ENCODE data around the gene COL26A1. TPM values are rescaled to one million over a fixed set of nuclear protein-coding genes. Genes with fewer than 3 reads are reported as not detected.

The COL26A1 gene
- total RNA-seq, 1 experiment from 2014 or later = 1.1 TPM

DNA sequence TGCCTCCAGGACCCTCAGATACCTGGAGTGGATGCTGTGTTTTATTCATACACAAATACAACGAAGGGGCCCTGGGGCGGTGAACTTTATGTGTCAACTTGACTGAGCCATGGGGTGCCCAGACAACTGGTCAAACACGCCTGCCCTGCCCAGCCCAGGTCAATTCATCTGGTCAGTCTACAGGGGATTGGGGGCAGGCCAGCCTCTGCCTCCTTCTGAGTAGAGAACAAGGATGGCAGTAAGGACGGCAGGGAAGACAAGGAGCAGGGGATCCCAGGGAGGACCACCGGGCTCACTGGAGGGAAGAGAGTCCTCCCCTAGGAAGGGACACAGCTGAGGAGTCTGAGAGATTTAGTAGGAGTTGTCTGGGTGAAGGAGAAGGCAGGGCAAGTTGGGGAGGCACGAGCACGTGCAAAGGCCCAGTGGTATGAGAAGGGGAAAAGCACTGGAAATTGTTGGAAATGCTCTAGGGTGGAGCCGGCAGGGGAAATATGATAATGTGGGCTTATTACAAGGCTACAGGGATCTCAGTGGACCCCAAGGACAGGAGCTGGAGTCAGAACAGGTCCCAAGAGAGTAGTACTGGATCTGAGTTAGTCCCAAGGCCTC is 203.0 kb downstream of the COL26A1 start:
- DNase-seq (ENCODE audit: low read depth) = no peak
- in situ Hi-C loops (cut with HindIII; ENCODE audit: low pct_unique_long_range_greater_than_20kb, low sequenced_read_pairs) = no loop called here

DNA sequence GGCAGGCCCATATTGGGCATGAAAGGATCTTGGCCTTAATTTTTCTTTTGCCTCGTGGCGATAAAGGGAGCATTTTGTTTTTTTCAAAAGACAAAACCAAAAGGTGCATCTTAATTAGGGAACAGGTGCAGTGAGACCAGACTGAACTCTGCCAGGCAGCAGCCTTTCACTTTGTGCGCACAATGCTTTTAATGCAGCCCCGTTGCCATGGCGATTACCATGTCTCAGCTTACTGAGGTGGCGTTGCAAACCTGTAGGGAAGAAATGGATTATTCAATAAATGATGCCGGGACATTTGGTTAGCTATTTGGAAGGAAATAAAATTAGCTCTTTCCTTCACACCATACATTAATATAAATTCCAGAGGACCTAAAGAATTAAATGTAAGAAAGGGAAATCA is 204.6 kb downstream of the COL26A1 start:
- in situ Hi-C loops (cut with HindIII; ENCODE audit: low pct_unique_long_range_greater_than_20kb, low sequenced_read_pairs) = no loop called here
- DNase-seq (ENCODE audit: low read depth) = no peak

DNA sequence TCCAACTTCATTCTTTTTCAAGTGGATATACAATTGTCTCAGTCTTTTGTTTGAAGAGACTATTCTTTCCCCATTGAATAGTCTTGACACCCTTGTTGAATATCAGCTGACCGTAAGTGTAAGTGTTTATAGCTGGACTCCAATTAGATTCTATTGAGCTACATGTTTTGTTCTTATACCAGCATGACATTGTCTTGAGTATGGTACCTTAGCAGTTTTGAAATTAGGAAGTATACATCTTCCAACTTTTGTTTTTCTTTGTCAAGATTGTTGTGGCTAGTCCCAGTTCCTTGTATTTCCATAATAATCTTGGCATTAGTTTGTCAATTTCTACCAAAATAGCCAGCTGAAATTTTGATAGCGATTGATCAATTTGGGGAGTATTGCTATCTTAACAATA is 209.5 kb downstream of the COL26A1 start:
- no peak for DNase-seq (ENCODE audit: low read depth)
- in situ Hi-C loops (cut with HindIII; ENCODE audit: low pct_unique_long_range_greater_than_20kb, low sequenced_read_pairs) = no loop called here

DNA sequence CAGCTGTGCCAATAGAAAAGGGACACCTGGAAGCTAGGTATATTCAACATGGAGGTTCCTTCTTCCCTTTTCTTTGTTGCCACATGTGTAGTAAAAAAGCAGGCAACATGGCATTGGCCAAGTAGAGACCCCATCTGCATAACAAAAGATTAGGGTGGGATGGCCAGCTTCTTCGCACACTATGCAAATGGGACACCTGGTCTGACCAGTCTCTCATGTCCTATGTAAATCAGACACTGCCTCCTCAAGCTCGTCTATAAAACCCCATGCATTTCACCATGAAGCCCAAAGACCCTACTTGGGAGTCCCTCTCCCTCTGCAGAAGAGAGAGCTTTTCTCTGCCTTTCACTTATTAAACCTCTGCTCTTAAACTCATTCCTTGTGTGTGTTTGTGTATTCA is 212.5 kb downstream of the COL26A1 start:
- in situ Hi-C loops (cut with HindIII; ENCODE audit: low pct_unique_long_range_greater_than_20kb, low sequenced_read_pairs) = no loop called here
- DNase-seq (ENCODE audit: low read depth) = no peak

DNA sequence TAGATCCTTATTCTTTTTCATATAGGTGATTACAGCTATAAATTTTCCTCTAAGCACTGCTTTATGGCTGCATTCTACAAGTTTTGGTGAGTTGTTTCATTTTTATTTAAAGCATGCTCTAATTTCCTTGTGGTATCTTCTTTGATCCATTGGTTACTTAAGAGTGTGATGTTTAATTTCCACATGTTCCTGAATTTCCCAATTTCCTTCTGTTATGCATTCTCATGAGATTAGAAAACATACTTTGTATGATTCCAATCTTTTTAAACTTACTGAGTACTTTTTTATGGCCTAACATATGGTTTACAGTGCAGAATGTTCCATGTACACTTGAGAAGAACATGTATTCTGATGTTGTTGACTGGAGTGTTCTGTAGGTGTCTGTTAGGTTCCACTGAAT is 213.0 kb downstream of the COL26A1 start:
- no peak for DNase-seq (ENCODE audit: low read depth)
- in situ Hi-C loops (cut with HindIII; ENCODE audit: low pct_unique_long_range_greater_than_20kb, low sequenced_read_pairs) = no loop called here

DNA sequence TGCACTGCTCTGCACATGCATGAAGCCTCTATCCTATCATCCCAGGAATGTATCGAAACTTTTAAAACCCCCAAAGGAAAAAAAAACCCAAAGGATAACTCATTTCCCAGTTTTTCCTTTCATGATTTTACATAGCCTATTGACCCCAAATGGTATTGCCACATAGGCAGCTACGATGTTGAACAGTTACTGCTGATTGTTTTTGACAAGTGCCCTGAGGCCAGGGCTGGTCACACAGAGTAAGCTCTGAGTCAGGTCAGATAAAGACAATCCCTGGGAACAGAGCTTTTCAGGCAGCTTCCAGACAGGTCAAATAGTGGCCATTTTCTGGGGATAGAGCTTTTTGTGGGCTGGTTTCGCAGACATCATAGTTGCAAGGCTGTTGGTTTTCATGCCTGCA is 214.3 kb downstream of the COL26A1 start:
- in situ Hi-C loops (cut with HindIII; ENCODE audit: low pct_unique_long_range_greater_than_20kb, low sequenced_read_pairs) = no loop called here
- DNase-seq (ENCODE audit: low read depth) = no peak

DNA sequence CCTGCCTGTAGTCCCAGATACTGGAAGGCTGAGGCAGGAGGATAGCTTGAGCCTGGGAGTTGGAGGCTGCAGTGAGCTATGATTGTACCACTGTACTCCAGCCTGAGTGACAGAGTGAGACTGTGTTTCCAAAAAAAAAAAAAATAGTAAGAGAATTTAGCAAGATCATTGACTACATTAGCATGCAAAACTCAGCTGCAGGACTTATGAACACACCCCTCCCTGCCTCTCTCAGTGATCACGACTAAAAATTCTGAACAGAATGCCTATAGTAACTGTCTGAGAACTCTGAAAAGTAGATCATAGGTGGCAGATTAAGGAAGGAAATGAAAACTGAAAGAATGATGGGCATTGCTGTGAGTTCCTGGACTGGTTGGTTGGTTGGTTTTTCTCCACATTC is 215.9 kb downstream of the COL26A1 start:
- in situ Hi-C loops (cut with HindIII; ENCODE audit: low pct_unique_long_range_greater_than_20kb, low sequenced_read_pairs) = no loop called here
- DNase-seq (ENCODE audit: low read depth) = no peak

DNA sequence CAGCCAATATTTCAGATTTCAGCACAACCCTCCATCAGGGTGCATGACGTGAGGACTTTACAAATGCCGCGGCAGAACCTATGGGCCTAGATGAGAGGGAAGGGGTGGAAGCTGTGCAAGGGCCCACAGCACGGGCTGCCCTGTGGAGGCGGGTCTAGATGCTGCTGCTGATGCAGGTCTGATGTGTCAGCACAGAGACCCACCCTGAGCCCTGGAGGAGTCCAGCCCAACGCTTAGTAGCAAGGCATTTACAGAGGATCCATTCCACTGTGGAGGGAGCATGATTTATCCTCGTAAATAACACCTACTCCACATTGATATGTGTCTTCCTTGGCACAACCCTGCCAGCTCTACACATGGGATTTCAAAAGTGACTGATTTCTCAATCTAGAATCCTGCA is 217.9 kb downstream of the COL26A1 start:
- no peak for DNase-seq (ENCODE audit: low read depth)

DNA sequence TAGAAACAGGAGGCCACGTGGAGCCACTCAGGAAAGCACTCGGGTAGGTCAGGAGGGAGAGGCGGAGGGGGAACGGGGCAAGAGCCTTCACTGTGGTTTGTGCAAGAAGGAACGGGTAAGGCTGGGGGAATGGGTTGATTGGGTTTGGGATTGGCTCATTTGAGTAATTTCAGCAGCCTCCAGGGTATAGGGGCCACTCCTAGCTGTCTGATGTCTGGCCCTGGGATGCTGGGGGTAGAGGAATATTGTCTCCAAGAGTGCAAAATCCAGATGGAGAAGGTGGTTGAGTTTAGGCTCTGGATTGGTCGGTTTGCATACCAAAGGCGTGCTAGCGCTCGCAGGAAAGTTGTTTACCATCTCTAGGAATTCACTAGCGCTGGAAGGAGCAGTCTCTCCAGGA is 219.2 kb downstream of the COL26A1 start:
- in situ Hi-C loops (cut with HindIII; ENCODE audit: low pct_unique_long_range_greater_than_20kb, low sequenced_read_pairs) = no loop called here

More for the DNA sequence above, 217.9 kb downstream of the COL26A1 start:
- in situ Hi-C loops (cut with HindIII; ENCODE audit: low pct_unique_long_range_greater_than_20kb, low sequenced_read_pairs) = no loop called here

DNA sequence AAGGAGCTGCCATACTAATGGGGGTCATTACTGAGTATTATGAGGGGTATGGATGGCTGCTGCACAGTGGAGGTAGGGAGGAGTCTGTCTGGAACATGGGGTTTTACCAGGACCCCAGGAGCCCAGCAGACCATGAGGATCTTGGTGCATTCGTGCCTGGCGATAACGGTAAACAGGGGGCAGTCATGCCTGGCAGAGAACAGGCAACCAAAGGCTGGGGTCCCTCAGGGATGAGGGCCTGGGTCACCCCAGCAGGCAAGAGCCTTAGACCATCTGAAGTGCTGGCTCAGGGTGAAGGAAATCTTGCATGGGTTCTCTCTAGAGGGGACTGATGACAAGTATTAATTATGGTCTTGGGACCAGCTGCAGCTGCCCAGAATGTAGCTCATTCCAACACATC is 220.3 kb downstream of the COL26A1 start:
- no peak for DNase-seq (ENCODE audit: low read depth)
- in situ Hi-C loops (cut with HindIII; ENCODE audit: low pct_unique_long_range_greater_than_20kb, low sequenced_read_pairs) = no loop called here

More for the DNA sequence above, 219.2 kb downstream of the COL26A1 start:
- DNase-seq (ENCODE audit: low read depth) = no peak

DNA sequence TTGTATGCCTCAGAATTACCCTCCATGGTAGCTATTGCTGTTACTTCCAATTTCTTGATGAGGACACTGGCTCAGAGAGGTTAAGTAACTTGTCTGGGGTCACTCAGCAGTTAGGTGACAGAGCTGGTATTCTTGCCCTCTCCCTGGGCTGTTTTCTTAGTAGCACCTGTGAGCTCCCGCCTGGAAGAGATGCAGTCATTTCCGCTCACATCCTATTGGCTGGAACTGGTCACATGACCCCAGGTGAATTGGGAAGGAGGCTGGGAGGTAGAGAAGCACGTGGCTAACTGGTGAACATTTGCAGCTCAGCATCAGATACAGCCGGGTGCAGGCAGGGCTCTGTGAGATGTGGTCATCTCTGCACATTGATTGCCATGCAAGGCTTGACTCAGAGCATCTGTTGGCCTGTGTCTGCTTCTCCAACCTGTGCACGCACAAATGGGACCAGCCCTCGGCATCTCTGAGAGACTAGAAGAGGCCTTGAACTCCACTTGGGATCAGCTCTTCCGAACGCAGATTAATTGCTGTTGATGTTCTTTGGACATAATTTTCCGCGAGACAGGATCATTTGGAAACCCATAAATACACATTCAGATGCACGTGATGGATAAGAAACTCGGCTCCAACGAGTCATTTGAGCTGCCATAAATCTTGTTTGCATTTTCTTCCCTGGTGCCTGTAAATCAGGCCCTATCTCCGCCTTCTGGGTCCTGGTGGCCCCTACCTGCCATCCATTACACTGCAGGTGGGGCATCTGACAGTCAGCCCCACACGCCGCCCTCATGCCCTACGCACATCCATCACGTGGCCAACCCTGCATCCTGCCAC is 223.6 kb downstream of the COL26A1 start:
- in situ Hi-C loops (cut with HindIII; ENCODE audit: low pct_unique_long_range_greater_than_20kb, low sequenced_read_pairs) = no loop called here

DNA sequence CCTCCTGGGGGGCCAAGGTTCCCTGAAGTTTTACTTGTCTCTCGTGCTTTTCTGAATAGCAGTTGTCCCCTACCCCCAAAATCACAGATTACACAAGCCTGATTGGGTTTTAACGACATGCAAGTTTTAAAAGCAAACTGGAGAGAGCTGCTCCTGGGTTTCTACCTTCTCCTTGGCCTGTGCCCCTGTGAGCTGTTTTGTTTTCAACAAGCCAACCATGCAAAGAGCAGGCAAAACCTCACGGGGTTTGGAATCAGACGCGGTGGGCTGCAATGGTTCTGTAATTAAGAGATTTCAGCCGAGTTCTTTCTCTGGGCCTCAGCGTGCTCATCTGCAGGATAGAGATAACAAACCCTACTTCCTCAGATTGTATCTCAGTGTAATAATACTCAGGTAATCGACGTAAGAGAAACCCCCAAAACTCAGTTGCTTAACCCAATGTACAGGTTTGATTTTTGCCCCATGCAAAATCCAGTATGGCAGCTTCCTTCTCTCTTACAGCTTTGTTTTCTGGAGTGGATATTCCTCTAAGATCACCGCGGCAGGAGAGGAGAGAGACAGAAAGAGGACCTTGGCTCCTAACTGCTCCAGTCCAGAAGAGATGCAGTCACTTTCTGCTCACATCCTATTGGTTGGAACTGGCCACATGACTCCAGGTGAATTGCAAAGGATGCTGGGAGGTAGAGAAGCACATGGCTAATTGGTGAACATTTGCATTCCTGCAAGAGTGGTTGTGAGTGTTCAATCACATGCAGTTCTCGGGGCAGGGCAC is 224.4 kb downstream of the COL26A1 start:
- in situ Hi-C loops (cut with HindIII; ENCODE audit: low pct_unique_long_range_greater_than_20kb, low sequenced_read_pairs) = no loop called here
- no peak for DNase-seq (ENCODE audit: low read depth)

More for the DNA sequence above, 223.6 kb downstream of the COL26A1 start:
- no peak for DNase-seq (ENCODE audit: low read depth)

DNA sequence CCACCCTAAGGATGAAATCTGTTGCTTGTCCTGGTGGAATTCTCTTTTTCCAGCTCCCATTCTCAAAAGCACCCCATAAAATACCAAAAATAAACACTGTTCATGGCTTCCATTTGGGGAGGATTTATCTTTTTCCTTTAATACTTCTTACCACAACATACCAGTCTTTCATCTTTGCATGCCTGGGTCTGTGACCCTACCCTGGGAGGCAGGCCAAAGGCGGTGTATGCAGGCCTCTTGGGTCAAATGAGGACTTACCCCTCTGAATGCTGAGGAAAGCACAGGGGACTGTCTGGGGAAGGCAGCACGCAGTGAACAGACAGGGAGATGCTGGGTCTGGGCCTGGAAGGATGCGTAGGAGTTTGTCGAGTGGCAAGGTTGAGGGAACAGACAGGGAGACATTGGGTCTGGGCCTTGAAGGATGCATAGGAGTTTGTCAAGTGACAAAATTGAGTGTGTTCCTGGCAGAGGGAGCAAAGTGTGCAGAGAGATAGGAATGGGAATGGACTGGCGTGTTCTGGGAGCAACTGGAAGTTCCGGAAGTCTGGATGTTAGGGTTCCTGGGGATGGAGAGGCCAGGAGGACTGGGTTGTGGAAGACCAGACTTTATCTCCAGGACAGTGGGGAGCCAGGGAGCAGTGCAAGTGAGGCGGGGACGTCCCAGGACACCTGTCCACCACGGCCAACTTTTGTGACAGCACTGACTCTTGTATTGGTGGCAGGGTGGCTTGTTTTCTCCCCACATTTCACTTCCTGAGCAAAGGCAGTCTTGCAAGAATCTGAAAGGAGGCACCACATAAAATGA is 225.7 kb downstream of the COL26A1 start:
- no peak for DNase-seq (ENCODE audit: low read depth)
- in situ Hi-C loops (cut with HindIII; ENCODE audit: low pct_unique_long_range_greater_than_20kb, low sequenced_read_pairs) = no loop called here

DNA sequence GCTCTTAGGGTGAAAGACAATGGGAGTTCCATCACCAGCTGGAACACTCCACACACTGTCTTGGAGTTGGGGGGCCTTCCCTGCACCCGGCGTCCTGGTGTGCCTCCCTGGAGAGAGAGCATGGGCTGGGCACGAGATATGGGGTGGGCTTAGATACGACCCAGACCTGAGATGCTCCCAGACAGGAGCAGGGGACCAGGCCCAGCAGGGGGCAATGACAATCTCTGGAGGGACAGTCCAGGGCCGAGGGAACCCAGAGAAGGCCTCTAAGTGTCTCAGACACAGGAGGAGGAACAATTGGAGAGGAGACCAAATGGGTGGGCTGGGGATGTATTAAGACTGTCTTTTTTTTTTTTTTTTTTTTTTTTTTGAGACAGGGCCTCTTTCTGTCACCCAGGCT is 226.4 kb downstream of the COL26A1 start:
- in situ Hi-C loops (cut with HindIII; ENCODE audit: low pct_unique_long_range_greater_than_20kb, low sequenced_read_pairs) = no loop called here
- no peak for DNase-seq (ENCODE audit: low read depth)

DNA sequence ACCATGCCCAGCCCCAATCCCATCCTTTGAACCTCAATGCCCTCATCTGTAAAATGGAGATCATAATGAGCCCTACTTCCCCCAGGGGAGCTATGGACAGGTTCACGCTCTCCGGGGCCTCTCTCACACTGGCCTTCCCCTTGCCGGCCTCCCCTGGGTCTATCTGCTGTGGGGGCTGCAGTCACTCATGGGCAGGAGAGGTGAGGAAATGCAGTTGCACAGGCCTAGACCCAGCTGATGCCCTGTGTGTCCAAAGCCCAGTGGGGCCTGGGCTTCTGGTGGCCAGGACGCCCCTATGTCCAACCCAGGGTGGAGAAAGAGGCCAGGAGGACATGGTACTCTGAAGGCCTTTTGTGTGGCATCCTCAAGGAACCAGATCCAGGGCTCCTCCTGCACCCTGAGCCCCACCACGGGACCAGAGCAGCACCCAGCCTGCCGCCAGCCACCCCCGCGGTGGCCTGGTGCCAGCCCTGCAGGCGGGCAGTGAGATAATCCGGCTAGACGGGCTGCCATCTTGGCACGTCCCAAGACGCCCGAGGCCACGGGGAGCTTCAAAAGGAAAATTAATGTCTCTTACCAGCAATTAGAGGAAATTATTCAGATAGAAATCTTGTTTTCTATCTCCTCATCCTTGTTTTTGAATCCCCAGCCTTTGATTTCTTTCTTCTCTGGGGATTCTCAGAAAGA is 227.4 kb downstream of the COL26A1 start:
- DNase-seq (ENCODE audit: low read depth) = no peak
- in situ Hi-C loops (cut with HindIII; ENCODE audit: low pct_unique_long_range_greater_than_20kb, low sequenced_read_pairs) = no loop called here

DNA sequence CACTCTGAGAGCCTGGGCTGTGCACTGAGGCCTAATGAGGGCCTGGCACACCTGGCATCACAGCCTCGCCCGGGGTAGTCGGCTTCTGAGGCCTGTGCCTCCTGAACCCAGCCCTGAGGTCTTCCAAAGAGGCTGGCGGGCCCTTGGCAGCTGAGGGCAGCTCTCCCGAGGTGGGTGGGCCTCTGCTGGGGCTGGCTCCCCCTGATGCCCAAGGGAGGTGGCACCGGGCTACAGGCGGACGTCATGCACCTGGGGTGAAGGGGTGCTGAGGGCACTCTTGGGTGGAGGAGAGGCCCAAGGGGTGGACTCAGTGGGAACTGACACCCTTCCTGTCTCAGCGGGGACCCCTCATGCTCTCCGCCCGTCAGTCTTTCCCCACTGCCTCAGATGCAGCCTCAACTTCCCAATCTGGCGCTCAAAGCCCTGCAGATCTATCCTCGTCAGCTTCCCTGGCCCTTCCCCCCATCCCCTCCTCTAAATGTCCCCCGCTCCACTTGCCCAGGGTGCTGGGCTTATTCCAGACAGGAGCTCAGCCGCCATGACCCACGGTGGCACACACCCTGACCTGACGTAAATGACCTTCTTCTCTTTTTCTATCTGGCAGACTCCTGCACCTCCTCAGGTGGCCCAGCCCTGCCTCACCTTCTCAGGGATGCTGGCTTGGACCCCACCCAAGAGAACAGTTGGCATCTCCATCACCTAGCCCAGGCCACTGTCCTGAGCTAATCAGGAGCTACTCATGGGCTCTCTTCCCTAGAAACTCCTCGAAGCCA is 228.2 kb downstream of the COL26A1 start:
- in situ Hi-C loops (cut with HindIII; ENCODE audit: low pct_unique_long_range_greater_than_20kb, low sequenced_read_pairs) = no loop called here
- no peak for DNase-seq (ENCODE audit: low read depth)

DNA sequence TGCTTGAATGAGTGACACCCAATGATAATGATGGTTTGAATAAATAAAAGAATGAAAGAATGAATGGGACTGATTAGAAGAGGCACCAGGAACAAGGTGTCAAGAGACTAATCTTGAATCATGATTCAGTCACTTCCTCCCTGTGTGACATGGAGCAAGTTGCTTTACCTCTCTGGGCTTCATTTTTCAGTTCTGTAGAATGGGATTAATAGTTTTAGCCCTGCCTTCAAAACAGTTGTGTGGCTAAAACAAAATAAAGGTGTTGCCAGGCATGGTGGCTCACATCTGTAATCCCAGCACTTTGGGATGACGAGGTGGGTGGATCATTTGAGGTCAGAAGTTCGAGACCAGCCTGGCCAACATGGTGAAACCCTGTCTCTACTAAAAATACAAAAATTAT is 228.8 kb downstream of the COL26A1 start:
- in situ Hi-C loops (cut with HindIII; ENCODE audit: low pct_unique_long_range_greater_than_20kb, low sequenced_read_pairs) = no loop called here
- DNase-seq (ENCODE audit: low read depth) = no peak

Data from Caki2 (cell line).